Heart left ventricle (tissue), 16 donors: ENCODE results near the gene TEAD1. TPM values are rescaled to one million over a fixed set of nuclear protein-coding genes. Genes with fewer than 3 reads are reported as not detected.

Source experiments
- ATAC-seq, 4 donors: fragments of 200-7000 bp; cut with Tn5 transposase; one replicate each; pipeline ENCODE4 v1.9.1; 2020 to 2022; ENCODE audit warnings: moderate library complexity in 4 of 4, mild to moderate bottlenecking in 3 of 4, moderate number of reproducible peaks in 1 of 4
- DNase-seq, 5 donors: peaks; one replicate each; pipeline ENCODE4 v3.0.0-alpha.2; 2020
- H3K27ac ChIP-seq, 12 donors: fragments of 200-600 bp; sonication (generic) in 4 of 12; one replicate each; pipeline versions ENCODE4 v1.5.0 to v1.8.0; 2016 to 2022; ENCODE audit warnings: mild to moderate bottlenecking in 2 of 12
- H3K27me3 ChIP-seq, 9 donors: fragments of 200-600 bp; sonication (generic) in 2 of 9; one replicate each; pipeline versions ENCODE4 v1.5.1 to v1.8.0; 2016 to 2022; ENCODE audit warnings: mild to moderate bottlenecking in 3 of 9
- H3K36me3 ChIP-seq, 9 donors: fragments of 200-600 bp; sonication (generic) in 2 of 9; one replicate each; pipeline versions ENCODE4 v1.5.0 to v1.8.0; 2018 to 2022; ENCODE audit warnings: mild to moderate bottlenecking in 2 of 9
- H3K4me1 ChIP-seq, 12 donors: fragments of 200-600 bp; sonication (generic) in 4 of 12; one replicate each; pipeline versions ENCODE4 v1.5.0 to v1.8.0; 2016 to 2022; ENCODE audit warnings: mild to moderate bottlenecking in 3 of 12
- H3K4me3 ChIP-seq, 12 donors: fragments of 200-600 bp; sonication (generic) in 4 of 12; one replicate each; pipeline versions ENCODE4 v1.5.0 to v1.8.0; 2017 to 2022; ENCODE audit warnings: mild to moderate bottlenecking in 9 of 12, moderate library complexity in 4 of 12
- H3K9me3 ChIP-seq, 12 donors: fragments of 200-600 bp; sonication (generic) in 4 of 12; one replicate each; pipeline versions ENCODE4 v1.5.0 to v1.8.0; 2016 to 2022; ENCODE audit warnings: mild to moderate bottlenecking in 1 of 12
- CTCF ChIP-seq, 12 donors: fragments of 200-600 bp; sonication (generic) in 4 of 12; IDR thresholded peaks; one replicate each; pipeline versions ENCODE4 v1.5.0 to v1.8.0; 2018 to 2022; ENCODE audit warnings: antibody characterized with exemption in 12 of 12, mild to moderate bottlenecking in 5 of 12
- POLR2A ChIP-seq, 2 donors: fragments of 450-650 bp; IDR thresholded peaks; one replicate each; pipeline ENCODE4 v1.6.1; 2017; ENCODE audit warnings: antibody characterized with exemption in 2 of 2, mild to moderate bottlenecking in 2 of 2, moderate library complexity in 2 of 2
- WGBS, 4 donors: extraction: QIAGEN DNeasy Blood & Tissue Kit in 2 of 4; methylation state at CpG; one replicate each; pipeline versions ENCODE4 v1.1.5 to v1.1.7; 2013 to 2018; 5-methylcytosine and 5-hydroxymethylcytosine counted together
- intact Hi-C, 10 donors: fragments of 100-400 bp; cut with DNase I; formaldehyde crosslinking; loops; one replicate each; pipeline versions ENCODE4 v1.11.1 to v1.14.2; 2022
- polyA plus RNA-seq, 2 donors: library from polyadenylated mRNA; stranded (reverse); fragments of 200-250 nt; gene quantifications; one replicate each; pipeline ENCODE4 v1.2.3, GENCODE V29; 2013
- total RNA-seq, 9 donors: library from RNA; depleted of rRNA in 2 of 9; stranded (reverse); fragments of >200 nt in 2 of 9; fragmentation: NEBNext Ultra II Directional in 3 of 9; extraction: Animal tissue kit (Norgen Biotek cat#: 25700) in 3 of 9; gene quantifications; one replicate each; pipeline versions ENCODE4 v1.1.0 to v1.2.4, GENCODE V29; 2016 to 2023
- donor health status: ischemic (EF 13 %, LVEDD 7.1; RV severe dilation, severe dysfunction).
- donor health status: healthy with polysubstance abuse.
- donor health status: DM: no; HTN: yes; CAD: no.
- donor health status: DM: no; HTN: no; CAD: no.
- donor health status: ischemic (EF 25% LVEDD 6.9; RV normal size, moderate dysfunction).
- donor health status: ischemic (EF 25% LVEDD 5.7; RV mildly dilated, moderate dysfunction).
- donor health status: healthy.
- donor health status: DM: yes; HTN: yes; CAD: no.
- donor health status: ischemic (EF 35%, LVEDD 5.7; RV mildly dilated, moderate dysfunction).
- donor health status: nonischemic (EF 11% LVEDD 7.7; RV severe dilation, severe dysfunction).
- donor health status: DM: yes; HTN: yes; CAD: no.
- donor health status: PGD.
- donor health status: ischemic (EF 29% LVEDD 5.4; RV normal size, mild dysfunction).
- donor health status: nonischemic (EF 23%, LVEDD 6.1; RV moderate dilation, normal function).

Gene TEAD1
- total and polyA plus RNA-seq, 11 donors, result 14.4 to 161 (median 113) TPM

DNA sequence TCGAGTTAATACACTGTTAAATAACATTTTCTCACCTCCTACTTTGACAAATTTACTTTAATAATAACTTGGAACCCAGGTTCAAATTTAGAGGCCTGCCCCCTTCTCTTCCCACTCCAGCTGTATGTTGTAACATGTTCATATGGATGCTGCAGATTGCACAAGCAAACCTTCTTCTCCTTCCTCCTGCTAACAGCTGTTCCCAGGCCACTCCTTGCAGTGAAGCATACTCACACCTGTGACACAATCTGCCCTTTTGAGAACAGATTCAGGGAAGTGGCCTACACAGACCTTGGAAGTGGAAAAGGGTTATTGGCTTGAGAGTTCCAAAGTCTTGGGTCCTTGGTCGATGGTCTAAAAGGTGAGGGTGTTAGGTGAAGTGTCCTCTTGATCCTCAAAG, 131.9 kb downstream of the TEAD1 start:
- Histone ChIP-seq H3K27ac (no peak overlapping the region), H3K9me3 (no peaks in the 10 kb centered on the region), H3K4me3 (no peak overlapping the region), H3K27me3 (no peaks in the 10 kb centered on the region), H3K4me1 (peaks cover 0 to 39% (median 16%) of the 10 kb centered on the region in 12 donors), H3K36me3 (no peaks in the 10 kb centered on the region)
- TF ChIP-seq CTCF (IDR thresholded peaks at IDR 0.05) (no peak), POLR2A (IDR thresholded peaks at IDR 0.05) (no peak)
- WGBS, 4 donors, result 92 to 96% (median 95%) methylated on average over 2 of the region's 2 CpGs
- DNase-seq, result no peak
- intact Hi-C loops, result no loop called here
- ATAC-seq, result no peak

- whole genome bisulfite sequencing, 4 donors, result 95 to 98% (median 97%) methylated on average over 6 of the region's 6 CpGs
- peaks cover 0 to 34% (median 17%) of the 10 kb centered on the region in 12 donors for H3K4me1 ChIP-seq
- no peaks in the 10 kb centered on the region for H3K36me3 ChIP-seq
- no peak for ATAC-seq
- no peak for DNase-seq
- TF ChIP-seq POLR2A (IDR thresholded peaks at IDR 0.05) (no peak), CTCF (IDR thresholded peaks at IDR 0.05) (no peak)
- no peaks in the 10 kb centered on the region for H3K27me3 ChIP-seq
- intact Hi-C loops, result no loop called here
- H3K4me3 ChIP-seq, result no peak overlapping the region
- no peaks in the 10 kb centered on the region for H3K9me3 ChIP-seq
- no peak overlapping the region for H3K27ac ChIP-seq
Observed at GRCh38 chr11:12807621-12808020, 133.4 kb downstream of the TEAD1 start.

GRCh38 chr11:12808519-12808918, 134.3 kb downstream of the TEAD1 start:
- ATAC-seq (no peak), DNase-seq (no peak)
- H3K27ac ChIP-seq, result no peak overlapping the region
- 70 to 85% (median 75%) methylated on average over 1 of the region's 1 CpG for WGBS, 4 donors
- H3K4me1 ChIP-seq, result peaks cover 0 to 34% (median 19%) of the 10 kb centered on the region in 12 donors
- H3K4me3 ChIP-seq, result no peak overlapping the region
- H3K36me3 ChIP-seq, result no peaks in the 10 kb centered on the region
- intact Hi-C loops, result no loop called here
- H3K9me3 ChIP-seq, result no peaks in the 10 kb centered on the region
- no peaks in the 10 kb centered on the region for H3K27me3 ChIP-seq
- TF ChIP-seq CTCF (IDR thresholded peaks at IDR 0.05) (no peak), POLR2A (IDR thresholded peaks at IDR 0.05) (no peak)

GRCh38 chr11:12809364-12809763, 135.1 kb downstream of the TEAD1 start:
- ATAC-seq, result no peak

More at GRCh38 chr11:12809364-12809763, 135.1 kb downstream of the TEAD1 start:
- no peak overlapping the region for H3K4me3 ChIP-seq
- H3K4me1 ChIP-seq, result peaks cover 0 to 36% (median 25%) of the 10 kb centered on the region in 12 donors
- TF ChIP-seq CTCF (IDR thresholded peaks at IDR 0.05) (no peak), POLR2A (IDR thresholded peaks at IDR 0.05) (no peak)
- no peaks in the 10 kb centered on the region for H3K36me3 ChIP-seq
- H3K9me3 ChIP-seq, result no peaks in the 10 kb centered on the region
- intact Hi-C loops, result no loop called here
- WGBS, 4 donors, result 90 to 94% (median 93%) methylated on average over 3 of the region's 3 CpGs
- H3K27ac ChIP-seq, result no peak overlapping the region
- DNase-seq, result no peak
- no peaks in the 10 kb centered on the region for H3K27me3 ChIP-seq
